Keratinocyte (primary cell): ENCODE measurements around the gene WFIKKN1.

Experiments used
- CTCF ChIP-seq, 3 experiments: IDR thresholded peaks in 1 of 3; conservative IDR thresholded peaks in 1 of 3; optimal IDR thresholded peaks in 1 of 3; 2 replicates in 2 of 3; 3 replicates in 1 of 3; pipeline versions ENCODE3 to v1.5.1; 2011; ENCODE audit warnings: low read length in 3 of 3, mild to moderate bottlenecking in 3 of 3, moderate library complexity in 2 of 3, control low read depth in 1 of 3, inconsistent platforms in 1 of 3; ENCODE audit not compliant: insufficient read depth in 2 of 3; ENCODE audit errors: extremely low read depth in 1 of 3
- EZH2 ChIP-seq: IDR thresholded peaks from one replicate; pipeline ENCODE4 v1.6.1; 2012; ENCODE audit warnings: inconsistent platforms, mild to moderate bottlenecking, low read length, moderate library complexity

DNA sequence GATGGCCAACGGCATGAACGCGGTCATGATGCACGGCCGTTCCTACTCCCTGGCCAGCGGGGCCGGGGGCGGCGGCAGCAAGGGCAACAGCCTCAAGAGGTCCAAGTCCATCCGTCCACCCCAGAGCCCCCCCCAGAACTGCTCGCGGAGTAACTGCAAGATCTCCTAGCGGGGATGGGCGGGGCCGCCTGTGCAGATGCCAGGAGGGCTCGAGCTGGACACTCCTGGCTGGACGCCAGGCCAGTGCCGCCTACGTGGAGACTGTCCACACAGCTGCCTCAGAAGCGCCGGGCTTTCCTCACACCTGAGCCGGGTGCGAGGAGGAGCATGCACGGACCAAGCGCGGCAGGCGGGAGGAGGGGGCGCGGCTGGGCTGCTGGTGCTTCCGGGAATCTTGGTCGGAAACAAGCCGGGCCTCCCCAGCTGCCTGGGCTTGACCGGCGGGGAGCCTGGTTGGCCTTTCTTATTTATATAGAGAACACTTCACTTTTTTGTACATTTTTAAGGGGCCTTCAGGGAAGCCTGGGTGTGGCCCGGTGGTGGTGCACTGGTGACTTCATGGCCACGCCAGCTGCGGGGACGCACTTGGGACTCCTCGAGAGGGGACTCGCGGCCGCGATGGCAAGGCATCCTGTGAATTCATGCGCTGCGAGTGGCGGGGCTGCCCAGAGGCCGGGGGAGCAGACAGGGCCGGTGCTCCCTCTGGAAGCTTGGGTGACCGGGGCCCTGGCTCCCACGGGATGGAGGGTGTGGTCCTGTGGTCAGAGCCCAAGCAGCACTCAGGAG is 3.1 kb upstream of the WFIKKN1 start:
- TF ChIP-seq CTCF (optimal IDR thresholded peaks at IDR 0.05 in 1 of 3, IDR thresholded peaks at IDR 0.05 in 1 of 3, conservative IDR thresholded peaks at IDR 0.05 in 1 of 3; ENCODE audit: extremely low read depth in 1 of 3, insufficient read depth in 2 of 3, low read length in 3 of 3) (no peak), EZH2 (no peak)
